HL-60 (cell line): ENCODE data around the gene DNAAF3.
A peak's percentile ranks its signal among the peaks of the same experiment; 100 is the strongest.

ENCODE experiments used
- DNase-seq, 2 experiments: peaks; one replicate each; pipeline ENCODE4 v3.0.0-alpha.2; 2010 to 2020; ENCODE audit warnings: low read depth in 1 of 2, low spot score in 1 of 2
- H3K27ac ChIP-seq: fragments of 250-450 bp; sonication (Bioruptor Pico); replicated peaks from 2 replicates; pipeline ENCODE4 v1.5.1; 2020; ENCODE audit warnings: mild to moderate bottlenecking, moderate library complexity
- H3K27me3 ChIP-seq: fragments of 250-450 bp; sonication (Bioruptor Pico); 2 replicates; pipeline ENCODE4 v1.5.1; 2021; ENCODE audit warnings: mild to moderate bottlenecking, moderate library complexity; ENCODE audit not compliant: insufficient read depth, poor library complexity, severe bottlenecking
- H3K4me3 ChIP-seq: replicated peaks from 2 replicates; pipeline ENCODE4 v1.5.1; 2011; ENCODE audit warnings: mild to moderate bottlenecking, control low read depth, low read length; ENCODE audit not compliant: insufficient read depth
- GABPA ChIP-seq: IDR thresholded peaks from 2 replicates; pipeline ENCODE4 v1.6.1; 2012; ENCODE audit warnings: low read depth
- POLR2AphosphoS5 ChIP-seq: IDR thresholded peaks from 2 replicates; pipeline ENCODE4 v1.6.1; 2012; ENCODE audit warnings: low read depth
- REST ChIP-seq: IDR thresholded peaks from 2 replicates; pipeline ENCODE4 v1.6.1; 2012; ENCODE audit warnings: low read depth; ENCODE audit not compliant: insufficient replicate concordance
- SPI1 ChIP-seq: IDR thresholded peaks from 2 replicates; pipeline ENCODE4 v1.6.1; 2012; ENCODE audit warnings: low read depth, mild to moderate bottlenecking, borderline replicate concordance
- TF ChIP-seq, protein P1 (sequence below): IDR thresholded peaks from one replicate; pipeline ENCODE4 v1.5.1; 2011; ENCODE audit warnings: low read length, control low read depth, inconsistent platforms; ENCODE audit not compliant: insufficient read depth

DNAAF3 gene

DNA sequence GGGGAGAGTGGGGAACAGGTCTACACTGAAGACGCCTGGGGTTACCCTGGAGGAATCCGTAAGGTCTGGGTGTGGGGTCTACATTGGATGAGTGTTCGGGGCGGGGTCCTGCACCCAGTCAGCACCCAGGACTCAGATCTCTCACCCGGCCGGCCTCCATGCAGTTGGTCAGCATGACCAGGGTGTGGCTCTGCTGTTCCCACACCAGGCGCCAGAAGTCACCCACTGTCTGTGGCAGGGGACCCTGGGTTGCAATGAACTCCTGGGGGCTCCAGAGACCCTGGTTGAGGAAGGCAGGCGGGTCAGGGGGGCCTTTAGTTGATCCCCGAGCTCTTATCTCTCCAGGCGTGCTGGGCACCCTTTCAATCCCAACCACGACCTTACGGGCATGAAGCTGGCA lies 19.7 kb upstream of the DNAAF3 start:
- no peaks in the 10 kb centered on the region for H3K27me3 ChIP-seq
- TF ChIP-seq GABPA (no peak), POLR2AphosphoS5 (no peak), SPI1 (no peak), REST (no peak)
- TF ChIP-seq, protein P1, sequence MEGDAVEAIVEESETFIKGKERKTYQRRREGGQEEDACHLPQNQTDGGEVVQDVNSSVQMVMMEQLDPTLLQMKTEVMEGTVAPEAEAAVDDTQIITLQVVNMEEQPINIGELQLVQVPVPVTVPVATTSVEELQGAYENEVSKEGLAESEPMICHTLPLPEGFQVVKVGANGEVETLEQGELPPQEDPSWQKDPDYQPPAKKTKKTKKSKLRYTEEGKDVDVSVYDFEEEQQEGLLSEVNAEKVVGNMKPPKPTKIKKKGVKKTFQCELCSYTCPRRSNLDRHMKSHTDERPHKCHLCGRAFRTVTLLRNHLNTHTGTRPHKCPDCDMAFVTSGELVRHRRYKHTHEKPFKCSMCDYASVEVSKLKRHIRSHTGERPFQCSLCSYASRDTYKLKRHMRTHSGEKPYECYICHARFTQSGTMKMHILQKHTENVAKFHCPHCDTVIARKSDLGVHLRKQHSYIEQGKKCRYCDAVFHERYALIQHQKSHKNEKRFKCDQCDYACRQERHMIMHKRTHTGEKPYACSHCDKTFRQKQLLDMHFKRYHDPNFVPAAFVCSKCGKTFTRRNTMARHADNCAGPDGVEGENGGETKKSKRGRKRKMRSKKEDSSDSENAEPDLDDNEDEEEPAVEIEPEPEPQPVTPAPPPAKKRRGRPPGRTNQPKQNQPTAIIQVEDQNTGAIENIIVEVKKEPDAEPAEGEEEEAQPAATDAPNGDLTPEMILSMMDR = no peak
- H3K4me3 ChIP-seq = no peak overlapping the region
- DNase-seq = no peak
- no peak overlapping the region for H3K27ac ChIP-seq

DNA sequence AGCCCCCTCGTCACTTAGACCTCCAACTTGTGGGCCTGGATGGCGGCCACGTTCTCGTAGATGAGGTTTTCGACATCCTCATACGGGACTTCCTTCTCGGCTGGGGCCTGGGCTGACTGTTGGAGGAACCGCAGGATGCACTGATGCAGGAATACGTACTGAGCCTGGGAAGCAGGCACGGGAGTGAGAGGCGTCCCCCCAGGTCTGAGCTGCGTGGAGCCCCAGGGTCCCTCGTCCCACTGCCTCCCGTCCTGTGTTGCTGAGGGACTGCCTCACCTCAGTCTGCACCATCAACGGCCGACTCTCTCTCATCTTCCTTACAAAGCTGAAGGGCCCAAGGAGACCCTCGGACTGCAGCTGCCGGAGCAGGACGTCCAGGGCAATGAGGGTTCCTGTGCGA lies 15.3 kb upstream of the DNAAF3 start:
- DNase-seq = no peak
- TF ChIP-seq, protein P1 = no peak
- TF ChIP-seq POLR2AphosphoS5 (no peak), REST (no peak), SPI1 (no peak), GABPA (no peak)
- no peak overlapping the region for H3K4me3 ChIP-seq
- peaks cover 29% of the 10 kb centered on the region for H3K27me3 ChIP-seq
- H3K27ac ChIP-seq = no peak overlapping the region

GRCh38 chr19:55179606-55180484 lies 13.4 kb upstream of the DNAAF3 start, which contains the start of gene SYT5:
TSS of gene SYT5 (minus strand) at chr19:55180289. CDS start at chr19:55179041, 1,248 bp downstream.
- Histone ChIP-seq H3K4me3 (no peak within 1 kb of the TSS), H3K27ac (no peak within 1 kb of the TSS), H3K27me3 (peaks cover 31% of the 10 kb centered on the region)
- TF ChIP-seq, protein P1 = no peak
- peak; percentile 99 for TF ChIP-seq REST
- DNase-seq = peak; percentile 20 to 38
